Measurements from ENCODE around the gene VPS13D.

DNA sequence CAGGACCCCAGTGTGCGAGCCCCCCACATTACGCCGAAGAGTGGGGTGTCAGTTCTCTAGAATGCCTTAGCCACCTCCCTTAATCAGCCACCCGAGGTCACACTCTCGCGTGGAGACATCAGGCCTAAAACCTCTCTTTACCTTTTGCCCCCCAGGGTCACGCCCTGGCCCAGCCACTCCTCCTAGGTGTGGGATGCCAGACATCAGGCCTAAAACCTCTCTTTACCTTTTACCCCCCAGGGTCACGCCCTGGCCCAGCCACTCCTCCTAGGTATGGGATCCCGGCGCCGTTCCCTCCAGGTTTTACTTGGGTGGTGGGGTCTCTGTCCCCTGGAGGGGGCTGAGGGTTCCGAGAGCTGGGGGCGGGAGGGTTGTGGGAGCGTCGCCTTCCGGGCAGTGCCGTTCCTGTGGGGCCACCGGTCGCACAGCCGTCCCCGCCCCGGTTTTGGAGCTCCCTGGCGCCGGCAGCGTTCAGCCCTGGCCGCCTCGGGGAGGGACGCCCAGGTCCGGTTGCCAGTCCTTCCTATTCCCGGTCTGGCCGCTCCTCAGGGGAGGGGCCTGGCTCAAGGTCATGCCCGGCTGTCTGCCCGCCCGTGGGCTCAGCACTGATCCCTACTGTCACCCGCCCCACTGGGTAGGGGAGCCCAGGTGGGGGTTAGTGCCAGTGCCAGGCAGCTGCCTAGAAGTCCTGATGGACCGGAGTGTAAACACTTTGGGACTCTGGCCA is 882 bp downstream of the VPS13D start:
- TF ChIP-seq POLR2A (IDR thresholded peaks at IDR 0.05; ENCODE audit: low read length) (no peak), GATA1 (IDR thresholded peaks at IDR 0.05; ENCODE audit: low read depth, low read length) (no peak)

All from erythroblast (primary cell).